Fibroblast of upper back skin (primary cell): ENCODE measurements around the gene NUP210.
"Not testable (repeated sequence)": the region's sequence is repeated elsewhere in the genome, so short reads cannot be mapped to it uniquely, and the experiment has no call there.

ENCODE experiments used
- DNase-seq: peaks from one replicate; pipeline ENCODE4 v3.0.0-alpha.2; 2013

NUP210 gene

GRCh38 chr3:13405614-13406013 lies 14.5 kb downstream of the NUP210 start:
- no peak for DNase-seq

GRCh38 chr3:13404626-13405452 lies 15.3 kb downstream of the NUP210 start:
- DNase-seq, result no peak

- no peak for DNase-seq
Measured at GRCh38 chr3:13403847-13404246, 16.3 kb downstream of the NUP210 start.

GRCh38 chr3:13403213-13403819 lies 16.8 kb downstream of the NUP210 start:
- no peak for DNase-seq

GRCh38 chr3:13401149-13401548 lies 19.0 kb downstream of the NUP210 start:
- DNase-seq, result no peak

- no peak for DNase-seq
Measured at GRCh38 chr3:13400114-13400673, 19.9 kb downstream of the NUP210 start.

- no peak for DNase-seq
Measured at GRCh38 chr3:13399603-13400002, 20.5 kb downstream of the NUP210 start.

GRCh38 chr3:13397316-13397715 lies 22.8 kb downstream of the NUP210 start:
- no peak for DNase-seq

- no peak for DNase-seq
Measured at GRCh38 chr3:13394363-13394762, 25.8 kb downstream of the NUP210 start.

- DNase-seq, result no peak
Measured at GRCh38 chr3:13393427-13394360, 26.4 kb downstream of the NUP210 start.

- DNase-seq, result no peak
Measured at GRCh38 chr3:13391308-13391707, 28.8 kb downstream of the NUP210 start.

- no peak for DNase-seq
Measured at GRCh38 chr3:13389378-13389777, 30.7 kb downstream of the NUP210 start.

- DNase-seq, result no peak
Measured at GRCh38 chr3:13388816-13389215, 31.3 kb downstream of the NUP210 start.

- no peak for DNase-seq
Measured at GRCh38 chr3:13385373-13385965, 34.7 kb downstream of the NUP210 start.

- no peak for DNase-seq
Measured at GRCh38 chr3:13380971-13381370, 39.2 kb downstream of the NUP210 start.

GRCh38 chr3:13379201-13379830 lies 40.8 kb downstream of the NUP210 start:
- DNase-seq, result peak; percentile 80

- DNase-seq, result peak; percentile 31
Measured at GRCh38 chr3:13378155-13378554, 42.0 kb downstream of the NUP210 start.

GRCh38 chr3:13377741-13378140 lies 42.4 kb downstream of the NUP210 start:
- not testable (repeated sequence) for DNase-seq

- no peak for DNase-seq
Measured at GRCh38 chr3:13377021-13377420, 43.1 kb downstream of the NUP210 start.

- DNase-seq, result no peak
Measured at GRCh38 chr3:13376091-13376490, 44.0 kb downstream of the NUP210 start.

- DNase-seq, result no peak
Measured at GRCh38 chr3:13375464-13375863, 44.7 kb downstream of the NUP210 start.

GRCh38 chr3:13373975-13374586 lies 46.0 kb downstream of the NUP210 start:
- no peak for DNase-seq
